DOHH2 (cell line): ENCODE results near the gene TMED10.

Experiments used
- CTCF ChIP-seq: fragments of 200-600 bp; sonication (generic); IDR thresholded peaks from one replicate; pipeline ENCODE4 v1.5.1; 2014; ENCODE audit warnings: antibody characterized with exemption, mild to moderate bottlenecking, low read depth, low read length; ENCODE audit not compliant: poor library complexity, severe bottlenecking
- EZH2phosphoT487 ChIP-seq: fragments of 200-600 bp; sonication (generic); IDR thresholded peaks from 2 replicates; pipeline ENCODE4 v1.6.1; 2017; ENCODE audit warnings: borderline replicate concordance, mild to moderate bottlenecking, antibody characterized with exemption, low read length, moderate library complexity, mixed read lengths

DNA sequence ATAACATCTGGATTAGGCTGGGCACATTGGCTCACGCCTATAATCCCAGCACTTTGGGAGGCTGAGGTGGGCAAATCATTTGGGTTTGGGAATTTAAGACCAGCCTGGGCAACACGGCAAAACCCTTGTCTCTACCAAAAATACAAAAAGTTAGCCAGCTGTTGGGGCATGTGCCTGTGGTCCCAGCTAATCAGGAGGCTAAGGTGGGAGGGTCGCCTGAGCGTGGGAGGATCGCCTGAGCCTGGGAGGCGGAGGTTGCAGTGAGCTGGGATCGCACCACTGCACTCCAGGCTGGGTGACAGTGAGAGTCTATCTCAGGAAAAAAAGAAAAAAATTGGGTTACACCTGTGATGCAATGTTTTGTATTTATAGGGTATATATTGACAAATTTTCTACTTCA, 54.9 kb downstream of the TMED10 start:
- TF ChIP-seq CTCF (no peak), EZH2phosphoT487 (no peak)
